Stimulated activated CD8-positive, alpha-beta memory T cell treated with anti-CD3 and anti-CD28 coated beads, Interleukin-12 subunit alpha, Interleukin-12 subunit beta, amount 100 ng/mL, for 1 hour (primary cell): Measurements from ENCODE around the gene ETV4.

Experiments
- DNase-seq: peaks from one replicate; pipeline ENCODE4 v3.0.0-alpha.2; 2020; ENCODE audit warnings: low read depth

ETV4 gene

GRCh38 chr17:43543771-43544575 lies 2.2 kb downstream of the ETV4 start:
- DNase-seq: no peak

GRCh38 chr17:43543300-43543699 lies 2.8 kb downstream of the ETV4 start:
- no peak for DNase-seq

- no peak for DNase-seq
These were observed 3.3 kb downstream of the ETV4 start for GRCh38 chr17:43542859-43543258.

DNA sequence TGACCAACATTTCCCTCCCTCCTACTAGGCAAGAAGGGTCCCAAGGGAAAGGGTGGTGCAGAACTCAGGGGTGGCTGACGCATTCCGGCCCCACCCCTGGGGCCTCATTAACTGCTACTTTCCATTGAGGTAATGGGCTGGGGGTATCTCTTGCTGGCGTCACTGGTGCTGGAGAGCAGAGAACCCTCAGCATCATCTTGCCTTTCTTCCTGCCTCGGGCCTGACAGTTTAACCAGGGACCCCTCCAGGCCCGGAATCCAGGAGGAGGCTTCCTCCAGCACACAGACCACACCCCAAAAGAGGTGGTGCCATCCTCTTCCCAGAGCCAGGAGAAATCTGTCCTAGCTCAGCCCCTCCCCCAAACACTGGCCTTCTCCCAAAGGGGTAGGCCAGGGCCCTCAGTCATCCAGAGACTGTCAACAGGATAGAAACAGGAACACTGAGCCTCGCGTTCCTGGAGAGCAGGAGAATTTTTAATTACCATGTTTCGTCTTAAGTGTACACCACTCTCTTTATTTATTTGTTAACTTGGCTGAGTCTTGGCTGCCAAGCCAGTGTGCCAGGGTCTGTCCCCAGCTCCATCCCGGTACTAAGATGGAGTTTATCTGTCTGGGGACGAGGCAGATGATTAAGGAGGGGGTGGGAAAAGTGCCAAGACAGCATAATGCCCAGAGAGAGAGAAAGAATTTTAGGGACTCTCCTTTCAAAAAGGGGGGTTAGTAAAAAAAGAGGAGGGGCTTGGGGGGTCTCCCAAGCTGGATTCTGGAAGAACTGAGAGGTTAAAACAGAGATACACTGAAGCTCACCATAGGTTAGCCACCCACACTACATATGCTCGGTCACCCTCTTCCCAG lies 5.1 kb downstream of the ETV4 start:
- no peak for DNase-seq

DNA sequence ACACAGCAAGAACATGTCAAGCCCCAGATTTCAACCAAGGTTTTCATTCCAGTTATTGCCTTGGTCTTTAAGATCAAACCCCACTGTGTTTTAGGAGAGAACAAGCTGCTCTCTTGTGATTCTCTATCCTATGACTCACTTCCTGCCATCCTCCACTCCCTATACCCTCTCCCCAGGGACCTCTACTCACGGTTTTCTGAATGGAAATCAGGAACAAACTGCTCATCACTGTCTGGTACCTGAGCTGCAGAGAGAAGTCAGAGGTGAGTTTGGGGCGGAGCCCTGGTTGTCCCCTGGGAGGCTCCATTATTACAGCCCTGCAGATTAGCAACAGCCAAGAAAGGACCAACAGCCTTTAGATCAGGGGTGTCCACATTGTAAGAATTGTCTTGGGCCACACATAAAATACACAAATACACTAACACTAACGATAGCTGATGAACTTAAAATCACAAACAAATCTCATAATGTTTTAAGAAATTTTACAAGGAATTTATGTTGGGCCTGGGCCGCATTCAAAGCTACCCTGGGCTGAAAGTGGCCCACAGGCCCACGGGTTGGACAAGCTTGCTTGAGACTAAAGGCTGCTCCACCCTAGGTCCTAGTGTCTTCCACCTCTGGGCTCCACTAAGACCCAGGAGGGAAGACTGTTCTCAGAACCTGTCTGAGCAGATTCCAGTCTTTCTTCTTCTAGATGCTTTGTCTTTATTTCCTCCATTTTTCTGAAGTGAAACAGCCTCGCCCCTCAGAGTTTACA lies 9.7 kb downstream of the ETV4 start:
- no peak for DNase-seq

DNA sequence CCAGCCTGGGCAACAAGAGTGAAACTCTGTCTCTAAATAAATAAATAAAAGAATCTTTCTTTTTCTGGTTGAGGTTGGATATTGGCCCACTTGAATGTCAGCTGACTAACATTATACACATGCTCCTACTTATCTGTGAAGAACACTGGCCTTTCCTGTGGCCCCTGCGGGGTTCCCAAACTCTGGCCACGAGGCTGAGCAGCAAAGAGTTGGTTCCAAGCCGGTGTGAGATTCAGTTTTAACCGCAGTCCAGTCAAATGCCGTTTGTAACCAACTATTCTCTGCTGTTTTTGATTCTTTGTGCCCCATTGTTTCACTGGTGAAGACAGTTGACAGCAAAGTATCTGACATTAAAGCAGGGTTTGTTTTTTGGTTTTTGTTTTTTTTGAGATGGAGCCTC lies 11.2 kb downstream of the ETV4 start:
- no peak for DNase-seq

DNA sequence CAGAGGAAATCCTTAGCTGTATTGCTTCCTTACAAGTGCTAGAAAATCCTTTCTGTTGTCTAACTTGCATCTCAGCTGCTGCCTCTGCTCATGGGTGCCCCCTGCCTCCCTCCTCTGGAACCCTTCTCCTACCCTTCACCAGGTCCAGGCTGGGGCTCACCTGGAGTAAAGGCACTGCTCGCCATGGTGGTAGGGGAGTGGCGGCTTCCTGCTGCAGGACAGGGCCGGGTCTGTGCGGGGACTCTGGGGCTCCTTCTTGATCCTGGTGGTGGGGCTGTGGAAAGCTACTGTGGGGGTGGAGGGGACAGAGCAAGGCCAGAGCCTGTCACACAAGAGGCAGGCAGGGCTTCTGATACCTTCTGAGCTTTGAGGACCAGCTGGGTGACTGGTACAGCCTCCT lies 12.4 kb downstream of the ETV4 start:
- DNase-seq: no peak

- DNase-seq: no peak
These were observed 13.6 kb downstream of the ETV4 start for GRCh38 chr17:43532581-43532980.

DNA sequence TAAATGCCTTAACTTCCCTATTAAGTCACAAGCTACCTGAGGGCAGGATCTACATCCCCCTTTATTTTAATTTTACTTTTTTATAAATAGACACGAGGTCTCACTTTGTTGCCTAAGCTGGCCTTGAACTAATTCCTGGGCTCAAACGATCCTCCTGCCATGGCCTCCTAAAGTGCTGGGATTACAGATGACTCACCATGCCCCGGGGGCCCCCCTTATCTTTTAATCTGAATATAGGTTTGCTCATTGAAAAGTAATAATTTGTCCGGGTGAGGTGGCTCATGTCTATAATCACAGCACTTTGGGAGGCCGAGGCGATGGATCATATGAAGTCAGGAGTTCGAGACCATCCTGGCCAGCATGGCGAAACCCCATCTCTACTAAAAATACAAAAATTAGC lies 14.2 kb downstream of the ETV4 start:
- DNase-seq: no peak

DNA sequence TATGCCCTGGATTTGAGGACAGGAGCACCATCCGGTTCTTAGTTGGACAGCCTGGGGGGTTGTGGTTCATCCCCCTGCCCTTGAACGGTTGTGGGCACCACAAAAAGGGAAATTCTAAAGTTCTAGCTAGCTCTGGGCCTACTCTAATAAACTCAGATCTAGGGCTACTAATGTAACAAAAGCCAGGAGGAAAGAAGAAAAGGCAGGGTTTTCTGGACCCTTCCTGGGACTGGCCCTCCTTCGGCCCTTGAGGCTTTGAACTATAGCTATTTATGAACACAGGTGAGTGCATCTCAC lies 15.1 kb downstream of the ETV4 start:
- DNase-seq: no peak

GRCh38 chr17:43530288-43531081 lies 15.7 kb downstream of the ETV4 start:
- DNase-seq: no peak

GRCh38 chr17:43529947-43530287 lies 16.2 kb downstream of the ETV4 start:
- DNase-seq: no peak

GRCh38 chr17:43528988-43529814 lies 16.9 kb downstream of the ETV4 start:
- DNase-seq: no peak

GRCh38 chr17:43528319-43528987 lies 17.7 kb downstream of the ETV4 start:
- DNase-seq: no peak

DNA sequence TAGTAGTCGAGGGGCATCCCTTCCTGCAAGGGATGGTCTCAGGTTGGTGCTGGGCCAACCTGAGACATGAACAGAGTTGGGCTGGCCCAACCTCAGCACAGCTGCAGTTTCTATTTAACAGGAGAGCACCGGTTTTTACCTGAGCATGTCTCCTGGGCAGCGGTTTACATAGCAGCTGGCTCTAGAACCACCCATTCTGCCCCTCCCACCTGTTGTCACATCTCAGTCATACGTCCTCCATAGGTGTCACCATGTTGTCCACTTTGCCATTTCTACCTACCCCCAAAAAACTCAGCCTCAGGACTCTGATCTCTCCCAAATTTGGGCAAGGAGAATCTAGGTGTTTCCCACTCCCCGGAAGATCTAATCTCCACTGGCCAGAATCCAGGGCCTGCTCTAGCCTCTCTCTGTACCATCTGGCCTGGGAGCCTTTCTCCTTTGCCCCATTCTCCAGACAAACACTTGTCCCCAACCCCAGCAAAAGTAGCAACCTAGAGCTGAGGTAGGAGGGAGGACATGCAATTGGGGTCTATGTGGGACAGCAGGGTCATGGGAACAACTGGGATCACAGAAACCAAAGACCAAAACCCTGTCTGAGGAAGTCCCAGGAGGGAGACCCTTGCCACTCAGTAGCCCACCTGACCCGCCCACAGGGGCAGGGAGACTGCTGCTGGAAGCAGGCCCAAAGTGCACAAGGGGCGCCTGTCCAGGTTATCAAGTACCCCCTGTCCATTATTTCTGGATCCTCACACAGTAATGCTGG lies 19.1 kb downstream of the ETV4 start:
- no peak for DNase-seq

- no peak for DNase-seq
These were observed 21.1 kb downstream of the ETV4 start for GRCh38 chr17:43524945-43525575.

GRCh38 chr17:43521389-43521788 lies 24.8 kb downstream of the ETV4 start:
- DNase-seq: no peak

DNA sequence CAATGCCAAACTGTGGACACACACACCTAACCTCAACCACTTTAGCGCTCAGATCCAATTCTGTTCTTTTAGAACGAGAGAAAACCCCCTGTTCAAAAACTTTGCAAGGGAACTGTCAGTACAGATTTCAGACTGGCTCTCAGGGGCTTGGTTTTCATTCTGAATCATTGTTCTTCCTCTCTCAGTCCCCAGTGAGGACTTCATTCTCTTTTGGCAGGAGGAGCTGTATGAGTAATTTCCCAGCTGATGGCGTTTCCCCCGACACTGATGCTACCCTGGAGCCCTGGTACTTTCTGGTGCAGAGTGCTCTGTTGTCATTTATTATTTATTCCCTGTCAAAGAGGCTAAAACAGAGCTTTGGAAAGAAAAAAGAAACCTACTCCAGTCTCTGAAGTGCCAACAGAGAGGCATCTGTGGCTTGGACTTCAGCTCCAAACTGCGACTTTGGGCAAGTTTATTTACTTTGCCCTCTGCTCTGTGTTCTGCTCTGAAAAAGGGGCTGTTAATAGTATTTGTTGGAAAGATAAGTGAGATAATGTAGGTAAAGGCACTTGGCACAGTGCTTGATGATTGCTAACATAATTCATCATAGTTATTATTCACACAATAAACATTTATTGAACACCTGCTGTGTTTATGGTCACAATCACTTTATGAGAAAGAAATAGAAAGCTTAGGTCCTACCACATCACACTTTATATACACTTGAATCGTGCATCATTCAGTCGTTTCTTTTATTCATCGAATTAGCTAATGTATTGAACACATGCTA lies 28.3 kb downstream of the ETV4 start:
- DNase-seq: no peak

GRCh38 chr17:43517161-43517560 lies 29.0 kb downstream of the ETV4 start:
- no peak for DNase-seq
